A673 (cell line): ENCODE measurements around the gene BSDC1. TPM values are rescaled to one million over a fixed set of nuclear protein-coding genes. Genes with fewer than 3 reads are reported as not detected.
A peak's percentile ranks its signal among the peaks of the same experiment; 100 is the strongest.
"Not testable (repeated sequence)": the region's sequence is repeated elsewhere in the genome, so short reads cannot be mapped to it uniquely, and the experiment has no call there.

Experiments
- Bru-seq: library from RNA; stranded (reverse); fragments of 400-500 nt; gene quantifications from one replicate; lab custom pipeline; 2021; lab: Mats Ljungman, UMichigan
- BruChase-seq, 2 experiments: library from RNA; stranded (reverse); fragments of 400-500 nt; gene quantifications; one replicate each; lab custom pipeline; 2021; lab: Mats Ljungman, UMichigan
- BruUV-seq: library from RNA; stranded (reverse); fragments of 400-500 nt; replicated peaks from 2 replicates; lab custom pipeline; 2021; lab: Mats Ljungman, UMichigan
- CTCF ChIA-PET: fragments of 300-600 bp; sonication (Branson Sonifier 250); formaldehyde crosslinking; loops from one replicate; lab custom pipeline; 2022; ENCODE audit warnings: antibody characterized with exemption; lab: Charles Lee
- POLR2A ChIA-PET: fragments of 300-600 bp; sonication (Branson Sonifier 250); formaldehyde crosslinking; loops from one replicate; lab custom pipeline; 2022; ENCODE audit warnings: antibody characterized with exemption; ENCODE audit not compliant: low non-redundant PET; lab: Charles Lee
- DNase-seq: peaks from one replicate; pipeline ENCODE4 v3.0.0-alpha.2; 2015; ENCODE audit warnings: low spot score
- H3K27ac ChIP-seq: fragments of 200-600 bp; sonication (generic); 2 replicates; pipeline ENCODE4 v1.5.1; 2016; ENCODE audit warnings: mixed run types, low read depth, mild to moderate bottlenecking, mixed read lengths, antibody characterized with exemption, low read length; ENCODE audit not compliant: poor library complexity, severe bottlenecking
- H3K27me3 ChIP-seq: fragments of 200-600 bp; sonication (generic); replicated peaks from 2 replicates; pipeline ENCODE4 v1.6.1; 2017; ENCODE audit warnings: mixed run types, low read depth, mild to moderate bottlenecking, mixed read lengths, antibody characterized with exemption, low read length; ENCODE audit not compliant: insufficient read depth, poor library complexity
- H3K36me3 ChIP-seq: fragments of 200-600 bp; sonication (generic); 2 replicates; pipeline ENCODE4 v1.6.1; 2016; ENCODE audit warnings: mixed run types, mild to moderate bottlenecking, mixed read lengths, antibody characterized with exemption, low read length; ENCODE audit not compliant: insufficient read depth, poor library complexity, severe bottlenecking
- H3K4me1 ChIP-seq: fragments of 200-600 bp; sonication (generic); 2 replicates; pipeline ENCODE4 v1.6.1; 2017; ENCODE audit warnings: mixed run types, mild to moderate bottlenecking, mixed read lengths, antibody characterized with exemption, low read length; ENCODE audit not compliant: insufficient read depth, poor library complexity, severe bottlenecking
- H3K4me3 ChIP-seq: fragments of 200-600 bp; sonication (generic); 2 replicates; pipeline ENCODE4 v1.5.1; 2016; ENCODE audit warnings: low read depth, mixed run types, mild to moderate bottlenecking, mixed read lengths, low read length; ENCODE audit not compliant: poor library complexity, severe bottlenecking
- H3K9me3 ChIP-seq: fragments of 200-600 bp; sonication (generic); 2 replicates; pipeline ENCODE4 v1.6.1; 2016; ENCODE audit warnings: mixed run types, low read depth, mild to moderate bottlenecking, mixed read lengths, antibody characterized with exemption, low read length; ENCODE audit not compliant: poor library complexity, severe bottlenecking
- CTCF ChIP-seq: fragments of 300-800, 200-600 bp; sonication (generic); conservative IDR thresholded peaks from 2 replicates; pipeline ENCODE4 v1.5.1; 2017; ENCODE audit warnings: low read depth, mild to moderate bottlenecking, antibody characterized with exemption, low read length, moderate library complexity, mixed read lengths
- EZH2 ChIP-seq: fragments of 200-600 bp; sonication (generic); IDR thresholded peaks from 2 replicates; pipeline ENCODE4 v1.6.1; 2017; ENCODE audit warnings: borderline replicate concordance, low read depth, mild to moderate bottlenecking, mixed read lengths, antibody characterized with exemption, low read length; ENCODE audit not compliant: poor library complexity, severe bottlenecking
- intact Hi-C: fragments of 100-400 bp; cut with micrococcal nuclease; formaldehyde crosslinking; loops from one replicate; pipeline ENCODE4 v1.10.0; 2022; ENCODE audit not compliant: unreplicated experiment
- long read RNA-seq: library from polyadenylated mRNA; stranded (forward); transcript quantifications from one replicate; pipeline ENCODE4 v2.0.0, GENCODE V29; 2022
- total RNA-seq: library from RNA; stranded (reverse); gene quantifications from 2 replicates; pipeline ENCODE4 v1.2.3, GENCODE V29; 2021

BSDC1 gene
- 47.4 and 48.0 TPM in 2 replicates for total RNA-seq
- Bru-seq, nascent RNA: percentile 81 among the genes with signal in this experiment
- percentile 78 among the genes with signal in this experiment for BruChase-seq, experiment 1, labeled RNA remaining after a 2-hour chase
- BruChase-seq, experiment 2, labeled RNA remaining after a 6-hour chase: percentile 81 among the genes with signal in this experiment
- long read RNA-seq, transcript BSDC1-206 (11 exons, 2,846 nt): major isoform, 56 of 111 reads
- long read RNA-seq, transcript BSDC1-205 (11 exons, 1,505 nt): minor isoform, 6 of 111 reads
- long read RNA-seq, partial matches to known transcripts: 36 of 111 reads
- long read RNA-seq, other reads (novel, unspliced or antisense): 12 of 111 reads

GRCh38 chr1:32394141-32394889 lies at the start of gene BSDC1:
BSDC1 (minus strand) TSS chr1:32394441; CDS start chr1:32394414, 27 bp downstream.
- BruUV-seq: no TSS peak
- Histone ChIP-seq H3K36me3 (no peaks in the 10 kb centered on the region), H3K4me1 (peaks cover 7% of the 10 kb centered on the region), H3K27ac (peak within 1 kb of the TSS; percentile 85), H3K9me3 (no peaks in the 10 kb centered on the region), H3K4me3 (peak within 1 kb of the TSS; percentile 70), H3K27me3 (no peaks in the 10 kb centered on the region)
- ChIA-PET POLR2A (interaction anchor here (0.6 to 1.3 kb wide), 4 partner anchors 58 to 293 kb away, joined by 4 to 6 read pairs (median 4); partner anchors contain the start of gene MARCKSL1), CTCF (interaction anchor here (1.1 kb wide), 1 partner anchor 312 kb away, joined by 4 read pairs; no protein-coding TSS in a partner anchor)
- peak; percentile 98 for DNase-seq
- no peak for TF ChIP-seq CTCF
- TF ChIP-seq EZH2: no peak
- intact Hi-C loops: loop anchor here (5.0 kb wide), 1 partner anchor 57 kb away; the partner anchor contains the start of gene MARCKSL1

GRCh38 chr1:32441467-32441866 lies 47.2 kb upstream of the BSDC1 start:
- H3K27ac ChIP-seq, DNase-seq, BruUV-seq, CTCF ChIA-PET, H3K4me1 ChIP-seq, H3K9me3 ChIP-seq, POLR2A ChIA-PET, H3K27me3 ChIP-seq, H3K36me3 ChIP-seq, H3K4me3 ChIP-seq: not testable (repeated sequence)
- intact Hi-C loops: loop anchor here (10.0 kb wide), 1 partner anchor 643 kb away; the partner anchor contains the start of gene AZIN2

GRCh38 chr1:32438777-32439176 lies 44.5 kb upstream of the BSDC1 start:
- H3K4me3 ChIP-seq, H3K27me3 ChIP-seq, H3K36me3 ChIP-seq, H3K4me1 ChIP-seq, H3K9me3 ChIP-seq, DNase-seq, intact Hi-C loops, CTCF ChIA-PET, POLR2A ChIA-PET, BruUV-seq, H3K27ac ChIP-seq: not testable (repeated sequence)

GRCh38 chr1:32438136-32438535 lies 43.9 kb upstream of the BSDC1 start:
- intact Hi-C loops: no loop called here
- Histone ChIP-seq H3K36me3 (no peaks in the 10 kb centered on the region), H3K4me3 (no peak overlapping the region), H3K9me3 (no peaks in the 10 kb centered on the region), H3K4me1 (no peaks in the 10 kb centered on the region), H3K27me3 (no peaks in the 10 kb centered on the region), H3K27ac (no peak overlapping the region)
- no TSS peak for BruUV-seq
- ChIA-PET POLR2A (no interaction called here), CTCF (no interaction called here)
- TF ChIP-seq CTCF (no peak), EZH2 (no peak)
- DNase-seq: no peak
